Measurements from ENCODE around the gene USP26. TPM values are rescaled to one million over a fixed set of nuclear protein-coding genes. Genes with fewer than 3 reads are reported as not detected.

USP26 gene
- total RNA-seq, 1 donor from 2014 or later: not detected

- Histone ChIP-seq H3K27me3 (ENCODE audit: control insufficient read depth, insufficient read depth, low read length) (no peaks in the 10 kb centered on the region), H3K4me3 (ENCODE audit: low read depth, low read length) (no peak overlapping the region), H3K36me3 (ENCODE audit: control insufficient read depth, insufficient read depth, low read length) (no peaks in the 10 kb centered on the region)
- DNase-seq (ENCODE audit: low read depth): no peak
- TF ChIP-seq, protein P1, sequence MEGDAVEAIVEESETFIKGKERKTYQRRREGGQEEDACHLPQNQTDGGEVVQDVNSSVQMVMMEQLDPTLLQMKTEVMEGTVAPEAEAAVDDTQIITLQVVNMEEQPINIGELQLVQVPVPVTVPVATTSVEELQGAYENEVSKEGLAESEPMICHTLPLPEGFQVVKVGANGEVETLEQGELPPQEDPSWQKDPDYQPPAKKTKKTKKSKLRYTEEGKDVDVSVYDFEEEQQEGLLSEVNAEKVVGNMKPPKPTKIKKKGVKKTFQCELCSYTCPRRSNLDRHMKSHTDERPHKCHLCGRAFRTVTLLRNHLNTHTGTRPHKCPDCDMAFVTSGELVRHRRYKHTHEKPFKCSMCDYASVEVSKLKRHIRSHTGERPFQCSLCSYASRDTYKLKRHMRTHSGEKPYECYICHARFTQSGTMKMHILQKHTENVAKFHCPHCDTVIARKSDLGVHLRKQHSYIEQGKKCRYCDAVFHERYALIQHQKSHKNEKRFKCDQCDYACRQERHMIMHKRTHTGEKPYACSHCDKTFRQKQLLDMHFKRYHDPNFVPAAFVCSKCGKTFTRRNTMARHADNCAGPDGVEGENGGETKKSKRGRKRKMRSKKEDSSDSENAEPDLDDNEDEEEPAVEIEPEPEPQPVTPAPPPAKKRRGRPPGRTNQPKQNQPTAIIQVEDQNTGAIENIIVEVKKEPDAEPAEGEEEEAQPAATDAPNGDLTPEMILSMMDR (IDR thresholded peaks at IDR 0.05; ENCODE audit: insufficient read depth, low read length, poor library complexity, severe bottlenecking): no peak
Measured at GRCh38 chrX:133007458-133007857, 89.5 kb downstream of the USP26 start.

DNA sequence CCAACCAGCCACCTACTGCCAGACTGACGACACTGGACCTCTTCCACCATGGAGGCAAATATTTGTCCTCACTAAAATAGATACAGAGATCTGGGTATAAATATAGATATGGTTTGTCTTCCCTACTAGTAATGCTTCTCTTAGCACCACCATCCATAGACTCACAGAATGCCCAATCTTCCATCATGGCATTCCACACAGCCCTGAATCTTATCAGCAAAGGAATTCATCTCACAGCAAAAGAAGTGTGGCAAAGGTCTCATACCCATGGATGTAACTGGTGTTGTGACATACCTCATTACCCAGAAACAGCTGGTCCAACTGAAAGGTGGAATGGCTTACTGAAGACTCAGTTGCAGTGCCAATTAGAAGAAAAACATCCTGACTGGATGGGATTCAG, 91.3 kb downstream of the USP26 start:
- TF ChIP-seq, protein P1 (IDR thresholded peaks at IDR 0.05; ENCODE audit: insufficient read depth, low read length, poor library complexity, severe bottlenecking): no peak
- H3K4me3 ChIP-seq (ENCODE audit: low read depth, low read length): no peak overlapping the region
- H3K27me3 ChIP-seq (ENCODE audit: control insufficient read depth, insufficient read depth, low read length): no peaks in the 10 kb centered on the region
- H3K36me3 ChIP-seq (ENCODE audit: control insufficient read depth, insufficient read depth, low read length): no peaks in the 10 kb centered on the region
- DNase-seq (ENCODE audit: low read depth): no peak

- no peak for DNase-seq (ENCODE audit: low read depth)
- H3K36me3 ChIP-seq (ENCODE audit: control insufficient read depth, insufficient read depth, low read length): no peaks in the 10 kb centered on the region
- no peaks in the 10 kb centered on the region for H3K27me3 ChIP-seq (ENCODE audit: control insufficient read depth, insufficient read depth, low read length)
- H3K4me3 ChIP-seq (ENCODE audit: low read depth, low read length): no peak overlapping the region
- TF ChIP-seq, protein P1 (IDR thresholded peaks at IDR 0.05; ENCODE audit: insufficient read depth, low read length, poor library complexity, severe bottlenecking): peak; percentile 73
Measured at GRCh38 chrX:133005042-133005441, 91.9 kb downstream of the USP26 start.

- DNase-seq (ENCODE audit: low read depth): no peak
- Histone ChIP-seq H3K4me3 (ENCODE audit: low read depth, low read length) (no peak overlapping the region), H3K27me3 (ENCODE audit: control insufficient read depth, insufficient read depth, low read length) (no peaks in the 10 kb centered on the region), H3K36me3 (ENCODE audit: control insufficient read depth, insufficient read depth, low read length) (no peaks in the 10 kb centered on the region)
- TF ChIP-seq, protein P1 (IDR thresholded peaks at IDR 0.05; ENCODE audit: insufficient read depth, low read length, poor library complexity, severe bottlenecking): no peak
Measured at GRCh38 chrX:132999209-132999608, 97.7 kb downstream of the USP26 start.

GRCh38 chrX:132990835-132991234, 106.1 kb downstream of the USP26 start:
- DNase-seq (ENCODE audit: low read depth): no peak
- Histone ChIP-seq H3K36me3 (ENCODE audit: control insufficient read depth, insufficient read depth, low read length) (no peaks in the 10 kb centered on the region), H3K27me3 (ENCODE audit: control insufficient read depth, insufficient read depth, low read length) (no peaks in the 10 kb centered on the region), H3K4me3 (ENCODE audit: low read depth, low read length) (no peak overlapping the region)
- TF ChIP-seq, protein P1 (IDR thresholded peaks at IDR 0.05; ENCODE audit: insufficient read depth, low read length, poor library complexity, severe bottlenecking): no peak

GRCh38 chrX:132986556-132986955, 110.4 kb downstream of the USP26 start:
- TF ChIP-seq, protein P1 (IDR thresholded peaks at IDR 0.05; ENCODE audit: insufficient read depth, low read length, poor library complexity, severe bottlenecking): no peak
- Histone ChIP-seq H3K4me3 (ENCODE audit: low read depth, low read length) (no peak overlapping the region), H3K36me3 (ENCODE audit: control insufficient read depth, insufficient read depth, low read length) (no peaks in the 10 kb centered on the region), H3K27me3 (ENCODE audit: control insufficient read depth, insufficient read depth, low read length) (no peaks in the 10 kb centered on the region)
- DNase-seq (ENCODE audit: low read depth): no peak
